OCI-LY7 (cell line): Measurements from ENCODE around the gene TAS1R1. TPM values are rescaled to one million over a fixed set of nuclear protein-coding genes. Genes with fewer than 3 reads are reported as not detected.

ENCODE experiments used
- BruUV-seq: library from RNA; stranded (reverse); fragments of 400-500 nt; replicated peaks from 2 replicates; lab custom pipeline; 2021; lab: Mats Ljungman, UMichigan
- CTCF ChIA-PET: fragments of 300-600 bp; sonication (Branson Sonifier 250); formaldehyde crosslinking; loops from one replicate; lab custom pipeline; 2022; ENCODE audit warnings: antibody characterized with exemption; ENCODE audit not compliant: unreplicated experiment; lab: Charles Lee
- POLR2A ChIA-PET: fragments of 300-600 bp; sonication (Branson Sonifier 250); formaldehyde crosslinking; loops from one replicate; lab custom pipeline; 2022; ENCODE audit warnings: antibody characterized with exemption; lab: Charles Lee
- DNase-seq: peaks from one replicate; pipeline ENCODE4 v3.0.0-alpha.2; 2015; ENCODE audit warnings: low spot score
- H2AFZ ChIP-seq: fragments of 200-600 bp; sonication (generic), shearing (Covaris generic); 2 replicates; pipeline ENCODE4 v1.6.1; 2014; ENCODE audit warnings: mild to moderate bottlenecking, antibody characterized with exemption, low read length, moderate library complexity
- H3K27ac ChIP-seq: fragments of 200-600 bp; sonication (generic); 2 replicates; pipeline ENCODE4 v1.5.1; 2014; ENCODE audit warnings: mixed run types, low read depth, mild to moderate bottlenecking, moderate library complexity, low read length, inconsistent platforms; ENCODE audit not compliant: poor library complexity, severe bottlenecking
- H3K36me3 ChIP-seq: fragments of 200-600 bp; sonication (generic); 2 replicates; pipeline ENCODE4 v1.6.1; 2014; ENCODE audit warnings: mild to moderate bottlenecking, antibody characterized with exemption, low read length, moderate library complexity, mixed read lengths; ENCODE audit not compliant: insufficient read depth
- H3K4me1 ChIP-seq: fragments of 200-600 bp; sonication (generic); 2 replicates; pipeline ENCODE4 v1.5.1; 2014; ENCODE audit warnings: mild to moderate bottlenecking, low read length; ENCODE audit not compliant: insufficient read depth, poor library complexity, severe bottlenecking
- H3K4me2 ChIP-seq: fragments of 200-600 bp; sonication (generic); 2 replicates; pipeline ENCODE4 v1.6.1; 2014; ENCODE audit warnings: mild to moderate bottlenecking, low read length
- H3K4me3 ChIP-seq: fragments of 200-600 bp; sonication (generic); 2 replicates; pipeline ENCODE4 v1.5.1; 2014; ENCODE audit warnings: mild to moderate bottlenecking, low read depth, low read length; ENCODE audit not compliant: poor library complexity, severe bottlenecking
- H3K79me2 ChIP-seq: fragments of 200-600 bp; sonication (generic); 2 replicates; pipeline ENCODE4 v1.6.1; 2016; ENCODE audit warnings: low read depth, mild to moderate bottlenecking, low read length, moderate library complexity, mixed read lengths; ENCODE audit not compliant: insufficient read depth
- H3K9me2 ChIP-seq: fragments of 200-600 bp; sonication (generic); 2 replicates; pipeline ENCODE4 v1.6.1; 2016; ENCODE audit warnings: mild to moderate bottlenecking, low read length, mixed read lengths; ENCODE audit not compliant: insufficient read depth
- H3K9me3 ChIP-seq: fragments of 200-600 bp; sonication (generic); 2 replicates; pipeline ENCODE4 v1.6.1; 2014; ENCODE audit warnings: mild to moderate bottlenecking, mixed run types, low read length, mixed read lengths
- H4K20me1 ChIP-seq: fragments of 200-600 bp; sonication (generic); 2 replicates; pipeline ENCODE4 v1.6.1; 2014; ENCODE audit warnings: mild to moderate bottlenecking, antibody characterized with exemption, low read length, moderate library complexity, mixed read lengths; ENCODE audit not compliant: insufficient read depth
- EZH2phosphoT487 ChIP-seq: fragments of 200-600 bp; sonication (generic); IDR thresholded peaks from 2 replicates; pipeline ENCODE4 v1.6.1; 2018; ENCODE audit warnings: low read depth, borderline replicate concordance, mild to moderate bottlenecking, mixed run types, antibody characterized with exemption, low read length, moderate library complexity, mixed read lengths
- intact Hi-C: fragments of 100-400 bp; cut with micrococcal nuclease; formaldehyde crosslinking; loops from one replicate; pipeline ENCODE4 v1.10.0; 2022; ENCODE audit not compliant: unreplicated experiment
- total RNA-seq, 2 experiments: library from RNA; depleted of rRNA in 1 of 2; stranded (reverse); fragments of >200 nt in 1 of 2; shearing (Covaris generic) in 1 of 2; gene quantifications; 2 replicates each; pipeline ENCODE4 v1.2.3, GENCODE V29; 2014 to 2022
- TF ChIP-seq, protein P1 (sequence below): fragments of 200-600 bp; sonication (generic); conservative IDR thresholded peaks from 2 replicates; pipeline ENCODE4 v1.5.1; 2014; ENCODE audit warnings: mild to moderate bottlenecking, antibody characterized with exemption, low read length, moderate library complexity, mixed read lengths

Gene TAS1R1
- total RNA-seq, 2 experiments from 2014 or later: 0.11 TPM; not detected in 1

DNA sequence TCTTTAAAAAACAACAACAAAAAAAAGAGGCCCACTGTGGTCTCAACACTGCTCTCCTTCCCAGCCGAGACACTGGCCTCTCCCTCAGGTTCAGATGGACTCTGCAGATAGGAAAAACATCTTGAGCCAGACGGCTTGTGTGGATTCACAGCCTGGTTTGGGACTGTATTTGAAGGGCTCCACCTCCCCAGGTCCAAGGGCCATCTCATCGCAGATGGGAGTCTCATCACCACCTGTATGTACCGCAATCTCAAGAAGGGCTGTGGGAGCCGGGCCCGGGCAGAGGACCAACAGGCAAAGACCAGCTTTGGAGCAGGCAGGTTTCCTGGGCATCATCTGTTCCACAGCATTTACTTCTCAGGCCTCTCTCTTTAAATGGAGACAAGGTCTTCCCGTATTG is 34.9 kb downstream of the TAS1R1 start:
- intact Hi-C loops: no loop called here
- H2AFZ ChIP-seq: no peak overlapping the region
- H3K4me2 ChIP-seq: no peak overlapping the region
- no peak for TF ChIP-seq EZH2phosphoT487
- TF ChIP-seq, protein P1, sequence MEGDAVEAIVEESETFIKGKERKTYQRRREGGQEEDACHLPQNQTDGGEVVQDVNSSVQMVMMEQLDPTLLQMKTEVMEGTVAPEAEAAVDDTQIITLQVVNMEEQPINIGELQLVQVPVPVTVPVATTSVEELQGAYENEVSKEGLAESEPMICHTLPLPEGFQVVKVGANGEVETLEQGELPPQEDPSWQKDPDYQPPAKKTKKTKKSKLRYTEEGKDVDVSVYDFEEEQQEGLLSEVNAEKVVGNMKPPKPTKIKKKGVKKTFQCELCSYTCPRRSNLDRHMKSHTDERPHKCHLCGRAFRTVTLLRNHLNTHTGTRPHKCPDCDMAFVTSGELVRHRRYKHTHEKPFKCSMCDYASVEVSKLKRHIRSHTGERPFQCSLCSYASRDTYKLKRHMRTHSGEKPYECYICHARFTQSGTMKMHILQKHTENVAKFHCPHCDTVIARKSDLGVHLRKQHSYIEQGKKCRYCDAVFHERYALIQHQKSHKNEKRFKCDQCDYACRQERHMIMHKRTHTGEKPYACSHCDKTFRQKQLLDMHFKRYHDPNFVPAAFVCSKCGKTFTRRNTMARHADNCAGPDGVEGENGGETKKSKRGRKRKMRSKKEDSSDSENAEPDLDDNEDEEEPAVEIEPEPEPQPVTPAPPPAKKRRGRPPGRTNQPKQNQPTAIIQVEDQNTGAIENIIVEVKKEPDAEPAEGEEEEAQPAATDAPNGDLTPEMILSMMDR: no peak
- H3K4me1 ChIP-seq: peaks cover 10% of the 10 kb centered on the region
- no peaks in the 10 kb centered on the region for H3K9me2 ChIP-seq
- H3K4me3 ChIP-seq: no peak overlapping the region
- no TSS peak for BruUV-seq
- ChIA-PET POLR2A (interaction anchor here (1.4 to 2.3 kb wide), 2 partner anchors 10 kb away, joined by 4 to 7 read pairs; partner anchors contain the start of gene ZBTB48), CTCF (no interaction called here)
- no peak overlapping the region for H3K27ac ChIP-seq
- DNase-seq: no peak
- peaks cover 52% of the 10 kb centered on the region for H3K36me3 ChIP-seq
- no peaks in the 10 kb centered on the region for H4K20me1 ChIP-seq
- H3K79me2 ChIP-seq: no peaks in the 10 kb centered on the region
- H3K9me3 ChIP-seq: no peaks in the 10 kb centered on the region

- DNase-seq: no peak
- H3K79me2 ChIP-seq: no peaks in the 10 kb centered on the region
- H3K27ac ChIP-seq: no peak overlapping the region
- H3K4me1 ChIP-seq: peaks cover 10% of the 10 kb centered on the region
- H3K36me3 ChIP-seq: peaks cover 57% of the 10 kb centered on the region
- ChIA-PET CTCF (no interaction called here), POLR2A (interaction anchor here (2.3 kb wide), 1 partner anchor 11 kb away, joined by 7 read pairs; the partner anchor contains the start of gene ZBTB48)
- no peak for TF ChIP-seq EZH2phosphoT487
- TF ChIP-seq, protein P1: no peak
- BruUV-seq: no TSS peak
- no peak overlapping the region for H3K4me2 ChIP-seq
- H4K20me1 ChIP-seq: no peaks in the 10 kb centered on the region
- H2AFZ ChIP-seq: no peak overlapping the region
- no peaks in the 10 kb centered on the region for H3K9me2 ChIP-seq
- no peak overlapping the region for H3K4me3 ChIP-seq
- intact Hi-C loops: no loop called here
- no peaks in the 10 kb centered on the region for H3K9me3 ChIP-seq
Measured at GRCh38 chr1:6591222-6591621, 36.1 kb downstream of the TAS1R1 start.

GRCh38 chr1:6591644-6592043 is 36.5 kb downstream of the TAS1R1 start:
- BruUV-seq: no TSS peak
- H3K27ac ChIP-seq: no peak overlapping the region
- H3K9me2 ChIP-seq: no peaks in the 10 kb centered on the region
- no peaks in the 10 kb centered on the region for H4K20me1 ChIP-seq
- no peak overlapping the region for H2AFZ ChIP-seq
- no peak overlapping the region for H3K4me3 ChIP-seq
- ChIA-PET CTCF (no interaction called here), POLR2A (no interaction called here)
- no peaks in the 10 kb centered on the region for H3K9me3 ChIP-seq
- H3K36me3 ChIP-seq: peaks cover 61% of the 10 kb centered on the region
- H3K4me1 ChIP-seq: peaks cover 10% of the 10 kb centered on the region
- H3K4me2 ChIP-seq: no peak overlapping the region
- DNase-seq: no peak
- no peaks in the 10 kb centered on the region for H3K79me2 ChIP-seq
- no peak for TF ChIP-seq EZH2phosphoT487
- TF ChIP-seq, protein P1: no peak
- intact Hi-C loops: no loop called here
